ENCODE measurements around the gene TICRR. TPM values are rescaled to one million over a fixed set of nuclear protein-coding genes. Genes with fewer than 3 reads are reported as not detected.

Gene TICRR
- total and polyA plus RNA-seq, 2 donors: 0.13 to 2.9 TPM

DNA sequence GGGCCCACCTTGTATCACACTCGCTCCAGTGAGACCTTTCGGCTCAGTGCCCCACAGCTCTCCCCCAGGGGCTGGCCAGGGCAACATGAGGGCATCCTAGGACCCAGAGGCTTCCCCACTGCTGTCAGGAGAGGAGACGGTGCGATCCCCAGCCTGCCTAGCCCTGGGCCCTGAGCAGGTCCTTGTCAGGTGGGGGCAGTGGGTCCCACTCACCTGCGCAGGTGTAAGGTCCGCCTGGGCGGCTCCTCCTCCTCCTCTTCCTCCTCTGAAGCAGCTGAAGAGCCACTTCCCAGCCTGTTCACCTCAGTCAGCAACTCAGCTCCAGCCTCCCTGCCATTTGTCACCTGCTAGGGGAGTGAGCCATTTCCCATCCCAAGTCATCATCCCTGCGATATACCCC lies 70.4 kb downstream of the TICRR start:
- WGBS: 97% methylated on average over 8 of the region's 8 CpGs
- DNase-seq (ENCODE audit: extremely low spot score): no peak
- H3K27ac ChIP-seq (ENCODE audit: low read depth): no peak overlapping the region
- peaks cover 3% of the 10 kb centered on the region for H3K36me3 ChIP-seq (ENCODE audit: insufficient read depth)
- no peaks in the 10 kb centered on the region for H3K4me1 ChIP-seq (ENCODE audit: insufficient read depth)
- no peak overlapping the region for H3K4me3 ChIP-seq (ENCODE audit: low read depth, low read length)

DNA sequence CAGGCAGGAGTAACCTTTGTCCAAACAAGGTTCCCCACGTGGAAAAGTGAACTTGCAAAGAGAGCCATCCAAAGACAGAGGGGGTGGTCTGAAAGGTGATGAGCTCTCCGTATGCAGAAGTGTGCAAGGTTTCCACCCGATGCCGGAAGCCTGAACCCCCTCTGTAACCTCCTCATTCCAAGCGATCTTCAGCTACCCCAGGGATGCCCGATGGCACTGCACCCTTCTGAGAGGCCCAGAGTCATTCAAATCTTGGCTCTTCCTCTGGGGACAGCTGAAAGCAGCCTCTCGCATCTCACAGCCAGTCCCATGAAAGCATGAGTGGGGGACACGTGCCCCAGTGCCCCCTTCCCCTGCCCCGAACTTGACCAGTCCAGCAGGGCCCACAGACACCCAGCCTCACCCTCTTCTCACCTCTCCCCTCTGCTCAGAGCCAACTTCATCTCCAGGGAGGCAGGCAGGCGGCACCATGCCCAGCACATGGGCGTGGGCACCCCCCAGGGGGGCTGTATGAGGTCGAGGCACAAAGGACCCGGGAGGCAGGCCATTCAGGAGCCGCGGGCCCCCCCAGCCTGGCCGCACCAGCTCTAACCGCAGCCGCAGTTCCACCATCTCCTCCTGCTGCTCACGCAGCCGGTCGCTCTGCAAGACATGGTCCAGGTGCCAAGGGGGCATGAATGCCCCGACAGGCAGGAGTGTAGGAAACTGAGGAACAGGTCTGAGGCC lies 71.3 kb downstream of the TICRR start:
- H3K36me3 ChIP-seq (ENCODE audit: insufficient read depth): peaks cover 3% of the 10 kb centered on the region
- no peak for DNase-seq (ENCODE audit: extremely low spot score)
- 87% methylated on average over 22 of the region's 22 CpGs for WGBS
- no peaks in the 10 kb centered on the region for H3K4me1 ChIP-seq (ENCODE audit: insufficient read depth)
- H3K4me3 ChIP-seq (ENCODE audit: low read depth, low read length): no peak overlapping the region
- no peak overlapping the region for H3K27ac ChIP-seq (ENCODE audit: low read depth)

DNA sequence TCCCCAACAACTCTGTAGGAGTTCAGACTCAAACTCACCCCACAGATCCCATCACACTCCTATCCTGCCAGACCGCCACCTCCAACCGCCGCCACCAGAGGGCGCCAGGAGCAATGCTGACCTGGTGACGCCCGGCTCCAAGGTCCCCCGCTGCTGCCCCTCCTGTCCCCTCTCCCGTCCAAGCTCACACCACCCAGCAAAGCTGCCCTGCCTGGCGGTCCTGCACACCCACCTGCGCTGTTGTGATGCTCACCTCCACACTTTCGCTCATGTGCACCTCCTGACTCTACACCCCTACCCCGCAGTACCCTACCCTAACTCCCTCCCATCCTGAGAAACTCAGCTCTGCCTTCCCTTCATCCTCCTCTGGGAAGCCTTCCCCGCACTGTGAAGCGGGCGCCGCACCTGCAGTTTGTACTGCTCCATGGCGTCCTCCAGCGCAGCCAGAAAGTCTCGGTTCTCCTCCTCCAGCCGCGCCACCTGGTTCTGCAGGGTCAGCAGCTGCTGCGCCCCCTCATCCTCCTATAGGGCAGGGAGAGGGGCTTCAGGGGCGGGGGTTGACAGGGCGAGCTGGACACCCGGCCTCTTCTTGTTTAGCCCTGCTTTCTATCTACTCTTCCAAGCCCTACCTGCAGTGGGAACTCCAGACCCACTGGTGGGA lies 72.1 kb downstream of the TICRR start:
- WGBS: 57% methylated on average over 25 of the region's 25 CpGs
- no peak overlapping the region for H3K4me3 ChIP-seq (ENCODE audit: low read depth, low read length)
- DNase-seq (ENCODE audit: extremely low spot score): no peak
- no peaks in the 10 kb centered on the region for H3K36me3 ChIP-seq (ENCODE audit: insufficient read depth)
- no peaks in the 10 kb centered on the region for H3K4me1 ChIP-seq (ENCODE audit: insufficient read depth)
- no peak overlapping the region for H3K27ac ChIP-seq (ENCODE audit: low read depth)

DNA sequence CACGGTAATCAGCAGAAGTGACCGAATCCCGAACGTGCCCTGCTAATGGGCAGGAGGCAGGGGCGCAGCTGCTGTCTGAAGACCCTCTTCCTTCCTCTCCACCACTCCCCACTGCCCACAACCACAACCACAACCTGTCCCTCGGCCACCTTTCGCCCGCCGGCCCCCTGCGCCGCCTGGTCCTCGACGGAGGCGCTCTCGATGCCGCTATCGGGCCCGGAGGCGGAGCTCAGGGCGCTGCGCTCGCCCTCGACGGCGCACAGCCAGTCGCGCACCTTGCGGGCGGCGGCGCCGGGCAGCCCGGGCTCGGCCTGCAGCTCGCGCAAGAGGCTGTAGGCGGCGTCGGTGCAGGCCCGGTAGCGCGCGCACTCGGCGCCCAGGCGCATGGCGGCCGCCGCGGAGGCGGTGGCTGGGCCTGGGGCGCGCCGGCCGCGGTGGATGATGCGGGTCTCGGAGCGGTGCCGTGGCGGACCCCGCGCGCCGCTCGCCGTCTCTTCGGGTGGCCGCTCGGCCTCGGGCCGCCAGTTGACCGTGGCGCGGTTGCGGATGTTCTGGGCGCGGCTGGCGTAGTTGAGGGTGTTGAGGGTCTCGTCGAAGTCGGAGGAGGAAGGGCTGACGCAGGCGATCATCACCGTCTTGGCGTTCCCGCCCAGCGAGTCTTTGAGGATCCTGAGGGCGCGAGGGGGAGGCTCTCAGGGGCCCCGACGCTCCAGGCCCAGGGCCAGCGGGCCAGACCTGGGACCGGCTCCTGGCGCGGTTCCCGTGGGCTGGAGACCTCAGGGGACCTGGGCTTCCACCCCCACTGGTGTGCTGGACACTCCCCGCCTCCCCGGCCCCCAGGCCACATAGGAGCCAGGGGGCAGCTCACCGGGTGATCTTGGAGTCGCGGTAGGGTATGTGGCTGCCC lies 73.1 kb downstream of the TICRR start:
- WGBS: 87% methylated on average over 102 of the region's 102 CpGs

DNA sequence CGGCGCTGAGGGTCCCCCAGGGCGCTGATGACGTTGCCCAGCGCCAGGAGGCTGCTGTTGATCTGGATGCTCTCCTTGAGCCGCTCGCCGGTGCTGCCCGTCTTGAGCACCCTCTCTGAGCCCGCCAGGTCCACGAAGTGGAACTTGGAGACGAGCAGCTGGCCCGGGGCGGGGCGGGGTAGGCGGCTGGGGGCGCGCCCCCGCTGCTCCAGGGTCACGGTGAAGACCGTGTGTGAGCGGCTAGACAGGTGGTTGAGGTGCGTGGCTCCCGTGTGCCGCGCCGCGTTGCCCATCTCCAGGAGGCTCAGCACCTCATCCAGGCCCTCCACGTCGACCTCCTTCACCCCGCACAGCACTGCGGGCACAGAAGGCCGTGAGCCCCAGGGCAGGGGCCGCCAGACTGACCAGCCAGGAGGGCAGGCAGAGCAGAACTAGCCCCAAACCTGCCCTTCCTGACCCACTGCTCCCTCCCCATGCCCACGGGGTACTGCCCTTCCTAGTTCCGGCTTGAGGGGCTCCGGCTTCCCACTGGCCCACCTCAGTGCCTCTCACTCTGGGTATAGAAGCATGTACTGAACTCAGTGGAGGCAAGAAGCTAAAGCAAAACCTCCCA lies 73.8 kb downstream of the TICRR start:
- Histone ChIP-seq H3K4me3 (ENCODE audit: low read depth, low read length) (no peak overlapping the region), H3K27ac (ENCODE audit: low read depth) (no peak overlapping the region), H3K36me3 (ENCODE audit: insufficient read depth) (no peaks in the 10 kb centered on the region), H3K4me1 (ENCODE audit: insufficient read depth) (no peaks in the 10 kb centered on the region)
- 97% methylated on average over 37 of the region's 37 CpGs for WGBS
- no peak for DNase-seq (ENCODE audit: extremely low spot score)

More for the DNA sequence above, 73.1 kb downstream of the TICRR start:
- H3K27ac ChIP-seq (ENCODE audit: low read depth): no peak overlapping the region
- DNase-seq (ENCODE audit: extremely low spot score): no peak
- H3K4me3 ChIP-seq (ENCODE audit: low read depth, low read length): no peak overlapping the region
- H3K4me1 ChIP-seq (ENCODE audit: insufficient read depth): no peaks in the 10 kb centered on the region
- H3K36me3 ChIP-seq (ENCODE audit: insufficient read depth): no peaks in the 10 kb centered on the region

DNA sequence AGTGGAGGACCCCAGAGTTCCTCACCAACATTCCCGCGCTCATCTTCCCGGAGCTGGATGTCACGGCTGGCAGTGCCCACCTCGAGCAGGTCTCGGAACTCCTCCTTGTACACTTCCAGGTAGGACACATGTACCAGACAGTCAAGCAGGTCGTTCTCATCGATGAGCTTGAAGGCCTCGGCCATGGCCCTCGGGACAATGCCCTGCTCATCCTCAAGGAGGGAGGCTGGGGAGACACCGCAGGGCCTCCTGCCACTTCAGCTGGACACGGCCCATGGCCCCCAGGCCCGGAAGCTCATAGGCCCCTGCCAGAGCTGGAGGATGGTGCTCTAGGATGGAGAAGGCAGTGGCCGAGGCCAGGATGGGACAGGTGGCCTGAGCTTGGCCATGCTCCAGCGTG lies 74.4 kb downstream of the TICRR start:
- WGBS: 91% methylated on average over 15 of the region's 15 CpGs
- DNase-seq (ENCODE audit: extremely low spot score): no peak
- no peaks in the 10 kb centered on the region for H3K4me1 ChIP-seq (ENCODE audit: insufficient read depth)
- H3K4me3 ChIP-seq (ENCODE audit: low read depth, low read length): no peak overlapping the region
- no peaks in the 10 kb centered on the region for H3K36me3 ChIP-seq (ENCODE audit: insufficient read depth)
- H3K27ac ChIP-seq (ENCODE audit: low read depth): no peak overlapping the region

DNA sequence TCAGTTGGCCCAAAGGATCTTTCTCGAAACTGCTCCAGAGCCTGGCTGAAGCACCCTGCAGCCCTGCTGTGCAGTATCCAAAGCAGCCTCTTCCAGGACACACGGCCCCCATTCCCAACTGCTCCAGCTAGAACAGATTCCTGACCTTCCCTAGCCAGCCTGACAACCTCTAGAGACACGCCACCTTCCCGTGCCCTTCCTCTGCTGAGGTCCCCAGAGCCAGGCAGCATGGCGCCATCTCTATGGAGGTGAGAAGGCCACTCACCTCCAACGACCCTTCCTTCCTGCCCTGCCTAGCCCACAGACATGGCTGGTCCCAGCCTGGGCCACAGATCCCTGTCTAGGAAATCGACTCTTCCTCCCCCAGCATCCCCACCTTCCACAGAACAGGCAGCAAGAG lies 76.9 kb downstream of the TICRR start:
- H3K36me3 ChIP-seq (ENCODE audit: insufficient read depth): no peaks in the 10 kb centered on the region
- H3K4me3 ChIP-seq (ENCODE audit: low read depth, low read length): no peak overlapping the region
- H3K4me1 ChIP-seq (ENCODE audit: insufficient read depth): no peaks in the 10 kb centered on the region
- DNase-seq (ENCODE audit: extremely low spot score): no peak
- WGBS: 87% methylated on average over 7 of the region's 7 CpGs
- H3K27ac ChIP-seq (ENCODE audit: low read depth): no peak overlapping the region

DNA sequence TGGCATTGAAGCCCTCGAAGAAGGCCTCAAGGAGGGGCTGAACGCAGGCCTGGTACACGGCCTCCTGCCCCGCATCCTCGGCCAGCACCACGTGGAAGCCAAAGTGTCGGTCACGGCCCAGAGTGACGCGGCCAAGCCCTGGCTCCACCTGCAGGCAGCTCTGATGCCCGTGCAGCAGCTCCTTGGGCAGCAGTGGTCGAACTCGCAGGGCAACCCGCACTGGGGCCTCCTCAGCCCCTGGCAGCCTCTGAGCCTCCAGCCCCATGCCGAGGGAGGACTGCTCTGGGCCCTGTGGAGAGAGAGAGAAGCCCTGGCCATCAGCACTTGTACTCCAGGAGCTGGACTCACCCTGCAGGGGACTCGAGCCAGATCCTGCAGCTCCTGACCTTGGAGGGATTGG lies 77.4 kb downstream of the TICRR start:
- Histone ChIP-seq H3K36me3 (ENCODE audit: insufficient read depth) (no peaks in the 10 kb centered on the region), H3K27ac (ENCODE audit: low read depth) (no peak overlapping the region), H3K4me3 (ENCODE audit: low read depth, low read length) (no peak overlapping the region), H3K4me1 (ENCODE audit: insufficient read depth) (no peaks in the 10 kb centered on the region)
- no peak for DNase-seq (ENCODE audit: extremely low spot score)
- 83% methylated on average over 16 of the region's 16 CpGs for WGBS

DNA sequence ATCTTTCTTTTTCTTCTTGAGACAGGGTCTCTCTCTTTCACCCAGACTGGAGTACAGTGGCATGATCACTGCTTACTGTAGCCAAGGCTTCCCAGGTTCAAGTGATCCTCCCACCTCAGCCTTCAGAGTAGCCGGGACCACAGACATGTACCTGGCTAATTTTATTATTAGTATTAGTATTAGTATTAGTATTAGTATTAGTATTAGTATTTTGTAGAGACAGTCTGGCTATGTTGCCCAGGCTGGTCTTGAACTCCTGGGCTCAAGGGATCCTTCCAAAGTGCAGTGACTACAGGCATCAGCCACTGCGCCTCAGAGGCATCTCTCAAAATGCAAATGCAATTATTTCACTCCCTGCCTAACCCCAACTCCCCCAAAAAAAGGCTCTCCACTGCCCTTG lies 78.3 kb downstream of the TICRR start:
- Histone ChIP-seq H3K4me1 (ENCODE audit: insufficient read depth) (no peaks in the 10 kb centered on the region), H3K36me3 (ENCODE audit: insufficient read depth) (no peaks in the 10 kb centered on the region), H3K27ac (ENCODE audit: low read depth) (no peak overlapping the region), H3K4me3 (ENCODE audit: low read depth, low read length) (no peak overlapping the region)
- no peak for DNase-seq (ENCODE audit: extremely low spot score)
- over 99% methylated on average over 2 of the region's 2 CpGs for WGBS

DNA sequence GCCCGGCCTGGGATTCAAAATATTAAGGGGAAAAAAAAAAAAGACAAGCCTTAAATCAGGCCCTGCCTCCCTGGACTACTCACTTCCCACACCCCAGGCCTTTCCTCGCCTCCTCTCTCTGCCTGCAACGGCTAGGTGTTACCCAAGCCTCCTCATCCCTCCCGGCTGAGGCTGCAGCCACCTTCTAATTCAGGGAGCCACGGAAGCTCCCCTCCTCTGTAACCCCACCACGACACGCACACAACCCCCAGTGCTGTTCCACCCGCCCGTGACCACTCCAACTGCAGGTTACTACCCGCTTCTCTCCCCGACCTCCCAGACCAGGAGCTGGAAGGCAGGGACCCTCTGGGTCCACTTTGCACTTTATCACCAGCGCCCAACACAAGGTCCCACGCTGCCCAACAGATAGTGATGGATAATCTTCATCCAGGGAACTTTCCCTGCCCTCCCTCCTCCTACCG lies 79.1 kb downstream of the TICRR start:
- Histone ChIP-seq H3K27ac (ENCODE audit: low read depth) (no peak overlapping the region), H3K4me3 (ENCODE audit: low read depth, low read length) (peak overlapping the region; percentile 79), H3K36me3 (ENCODE audit: insufficient read depth) (no peaks in the 10 kb centered on the region), H3K4me1 (ENCODE audit: insufficient read depth) (no peaks in the 10 kb centered on the region)
- 36% methylated on average over 14 of the region's 14 CpGs for WGBS
- DNase-seq (ENCODE audit: extremely low spot score): no peak

DNA sequence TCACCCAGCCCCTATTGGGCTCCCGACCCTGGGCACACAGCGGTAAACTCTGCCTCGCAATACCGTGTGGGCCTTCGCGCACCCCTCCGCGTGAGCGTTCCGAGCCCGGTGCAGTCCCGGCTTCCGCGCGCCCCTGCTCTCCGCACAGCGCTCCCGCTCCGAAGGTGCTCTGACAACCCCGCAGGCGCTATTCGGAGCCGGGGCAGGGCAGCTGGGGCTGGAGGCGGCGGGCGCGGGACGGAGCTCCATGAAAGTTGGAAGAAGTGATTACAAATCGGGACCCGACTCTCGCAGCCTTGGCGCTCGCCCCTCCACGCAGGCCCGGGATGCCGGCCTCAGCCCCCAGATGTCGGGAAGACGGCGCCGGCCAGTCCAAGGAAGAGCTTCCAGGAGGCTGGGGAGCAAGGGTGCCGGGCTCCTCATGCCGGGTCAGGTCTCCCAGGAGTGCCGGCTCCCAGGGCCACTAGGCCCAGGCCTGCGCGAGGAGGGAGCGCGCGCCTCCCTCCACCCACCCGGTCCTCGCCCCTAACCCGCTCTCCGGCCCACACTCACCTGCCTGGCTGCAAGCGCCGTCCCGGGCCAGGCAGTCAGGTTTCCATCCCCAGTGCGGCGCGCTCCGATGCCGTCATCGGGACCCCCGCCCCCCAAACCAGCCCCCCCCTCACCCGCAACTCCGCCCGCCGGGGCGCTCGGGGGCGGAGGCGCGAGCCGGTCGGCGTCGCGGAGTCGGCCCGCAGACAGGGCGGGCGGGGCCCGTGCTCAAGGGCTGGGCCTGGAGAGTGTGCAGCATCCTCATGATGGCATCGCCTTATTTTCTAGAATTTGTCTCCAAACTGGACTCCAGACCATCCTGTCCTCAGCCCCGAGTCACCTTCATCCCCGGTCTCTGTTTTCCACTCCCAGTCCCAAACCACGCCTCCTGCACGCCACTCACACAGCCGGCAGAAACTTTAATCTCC lies 79.9 kb downstream of the TICRR start, which contains the start of gene KIF7:
Gene KIF7, minus strand, starts transcription at position 621 of the 959 bp plus-strand sequence. CDS start 2,537 bp downstream, outside the sequence.
- no peak for DNase-seq (ENCODE audit: extremely low spot score)
- H3K27ac ChIP-seq (ENCODE audit: low read depth): peak within 1 kb of the TSS; percentile 42
- 2% methylated on average over 87 of the region's 87 CpGs for WGBS
- H3K4me3 ChIP-seq (ENCODE audit: low read depth, low read length): peak within 1 kb of the TSS; percentile 79
- H3K4me1 ChIP-seq (ENCODE audit: insufficient read depth): no peaks in the 10 kb centered on the region
- no peaks in the 10 kb centered on the region for H3K36me3 ChIP-seq (ENCODE audit: insufficient read depth)

DNA sequence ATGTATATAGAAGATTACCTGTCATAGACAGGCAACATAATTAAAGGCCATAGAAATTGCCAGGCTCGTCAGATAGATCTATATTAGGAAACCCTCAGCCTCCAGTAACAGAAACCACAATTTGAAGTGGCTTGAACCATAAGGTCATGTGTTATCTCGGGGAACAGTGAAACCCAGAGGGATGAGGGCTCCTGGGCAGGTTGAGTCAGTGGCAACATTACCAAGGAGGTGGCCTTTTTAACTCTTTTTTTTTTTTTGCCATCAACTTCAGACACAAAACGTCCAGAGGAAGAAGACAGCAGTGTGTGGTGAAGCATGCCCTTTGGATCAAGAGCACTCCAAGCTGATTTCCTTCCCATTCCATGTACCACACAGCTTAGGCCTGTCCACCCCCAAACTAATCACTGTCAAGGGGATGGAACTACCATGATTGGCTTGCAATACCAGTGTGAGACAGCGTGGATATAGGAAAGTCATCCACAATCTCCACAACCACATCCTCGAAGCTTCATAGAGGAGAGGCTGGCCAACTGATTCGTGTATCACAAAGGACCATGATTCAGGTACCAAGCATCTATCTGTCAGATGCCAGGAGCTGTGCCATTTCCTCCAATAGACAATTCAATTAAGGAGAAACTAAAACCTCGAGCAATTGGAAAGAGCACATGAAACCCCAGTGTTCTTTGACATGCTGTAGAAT lies 81.0 kb downstream of the TICRR start:
- no peak for DNase-seq (ENCODE audit: extremely low spot score)
- 75% methylated on average over 7 of the region's 7 CpGs for WGBS
- no peaks in the 10 kb centered on the region for H3K36me3 ChIP-seq (ENCODE audit: insufficient read depth)
- no peak overlapping the region for H3K27ac ChIP-seq (ENCODE audit: low read depth)
- no peak overlapping the region for H3K4me3 ChIP-seq (ENCODE audit: low read depth, low read length)
- no peaks in the 10 kb centered on the region for H3K4me1 ChIP-seq (ENCODE audit: insufficient read depth)

Measured in urinary bladder (tissue), 4 donors.